ENCODE measurements around the gene PLA2G4C.

GRCh38 chr19:48110350-48110966, at the start of gene PLA2G4C:
- TF ChIP-seq CTCF (IDR thresholded peaks at IDR 0.05) (peak in 1 of 4 experiments; percentile 26), POLR2AphosphoS5 (IDR thresholded peaks at IDR 0.05) (peak; percentile 40)

Data from gastroesophageal sphincter (tissue), 3 donors.